Chondrocyte (in vitro differentiated cells): ENCODE data around the gene NYAP2. TPM values are rescaled to one million over a fixed set of nuclear protein-coding genes. Genes with fewer than 3 reads are reported as not detected.

Source experiments
- DNase-seq: peaks from one replicate; pipeline ENCODE4 v3.0.0; 2021; ENCODE audit warnings: mixed read lengths, low spot score
- H3K27ac Mint-ChIP-seq: one replicate; pipeline ENCODE4 v1.8.0; 2021; ENCODE audit warnings: mild to moderate bottlenecking, moderate library complexity, mixed read lengths; ENCODE audit not compliant: unreplicated experiment
- H3K27me3 Mint-ChIP-seq: 2 replicates; pipeline ENCODE4 v1.8.0; 2021; ENCODE audit warnings: low read depth, mixed read lengths
- H3K36me3 Mint-ChIP-seq: 2 replicates; pipeline ENCODE4 v1.8.0; 2021; ENCODE audit warnings: low read depth, mixed read lengths
- H3K4me1 Mint-ChIP-seq: 2 replicates; pipeline ENCODE4 v1.8.0; 2021; ENCODE audit warnings: low read depth, mild to moderate bottlenecking, mixed read lengths
- H3K4me3 Mint-ChIP-seq: one replicate; pipeline ENCODE4 v1.8.0; 2021; ENCODE audit warnings: mild to moderate bottlenecking, moderate library complexity, mixed read lengths; ENCODE audit not compliant: unreplicated experiment
- H3K9me3 Mint-ChIP-seq: 2 replicates; pipeline ENCODE4 v1.8.0; 2021; ENCODE audit warnings: low read depth, mixed read lengths
- CTCF ChIP-seq: fragments of 200-600 bp; sonication (generic); IDR thresholded peaks from 2 replicates; pipeline ENCODE4 v1.5.0; 2021; ENCODE audit warnings: antibody characterized with exemption, mild to moderate bottlenecking, moderate library complexity
- total RNA-seq: library from RNA; stranded (reverse); gene quantifications from 3 replicates; pipeline ENCODE4 v1.2.1, GENCODE V29; 2021

NYAP2 gene
- total RNA-seq, 1 donor from 2014 or later = 0.05 TPM

- H3K27me3 Mint-ChIP-seq = no peaks in the 10 kb centered on the region
- H3K4me1 Mint-ChIP-seq = peaks cover 3% of the 10 kb centered on the region
- no peak for TF ChIP-seq CTCF
Observed at GRCh38 chr2:225367482-225367881, 32.0 kb upstream of the NYAP2 start.

GRCh38 chr2:225378984-225379383 lies 20.5 kb upstream of the NYAP2 start:
- Mint-ChIP-seq H3K27me3 (peaks cover 2% of the 10 kb centered on the region), H3K4me1 (no peaks in the 10 kb centered on the region), H3K4me3 (no peak overlapping the region), H3K9me3 (no peaks in the 10 kb centered on the region), H3K36me3 (no peaks in the 10 kb centered on the region), H3K27ac (no peak overlapping the region)
- no peak for DNase-seq
- TF ChIP-seq CTCF = no peak

More at GRCh38 chr2:225367482-225367881, 32.0 kb upstream of the NYAP2 start:
- Mint-ChIP-seq H3K27ac (no peak overlapping the region), H3K36me3 (no peaks in the 10 kb centered on the region), H3K9me3 (no peaks in the 10 kb centered on the region), H3K4me3 (no peak overlapping the region)
- DNase-seq = no peak

GRCh38 chr2:225379856-225380255 lies 19.7 kb upstream of the NYAP2 start:
- no peak for DNase-seq
- no peaks in the 10 kb centered on the region for H3K9me3 Mint-ChIP-seq
- no peak overlapping the region for H3K27ac Mint-ChIP-seq
- no peak overlapping the region for H3K4me3 Mint-ChIP-seq
- H3K27me3 Mint-ChIP-seq = peaks cover 2% of the 10 kb centered on the region
- TF ChIP-seq CTCF = no peak
- H3K36me3 Mint-ChIP-seq = no peaks in the 10 kb centered on the region
- no peaks in the 10 kb centered on the region for H3K4me1 Mint-ChIP-seq

GRCh38 chr2:225381609-225382008 lies 17.9 kb upstream of the NYAP2 start:
- Mint-ChIP-seq H3K27ac (no peak overlapping the region), H3K4me1 (no peaks in the 10 kb centered on the region), H3K27me3 (peaks cover 2% of the 10 kb centered on the region), H3K4me3 (no peak overlapping the region), H3K9me3 (no peaks in the 10 kb centered on the region), H3K36me3 (no peaks in the 10 kb centered on the region)
- no peak for TF ChIP-seq CTCF
- DNase-seq = no peak

GRCh38 chr2:225398372-225398771 lies 1.1 kb upstream of the NYAP2 start:
- no peak overlapping the region for H3K4me3 Mint-ChIP-seq
- no peak overlapping the region for H3K27ac Mint-ChIP-seq
- H3K9me3 Mint-ChIP-seq = no peaks in the 10 kb centered on the region
- DNase-seq = no peak
- H3K4me1 Mint-ChIP-seq = no peaks in the 10 kb centered on the region
- H3K27me3 Mint-ChIP-seq = peaks cover 14% of the 10 kb centered on the region
- TF ChIP-seq CTCF = no peak
- H3K36me3 Mint-ChIP-seq = no peaks in the 10 kb centered on the region
